NCI-H2227 (cell line): ENCODE data around the gene CTRB2.
"Not testable (repeated sequence)": the region's sequence is repeated elsewhere in the genome, so short reads cannot be mapped to it uniquely, and the experiment has no call there.

Source experiments
- DNase-seq: peaks from one replicate; lab custom pipeline; 2025; ENCODE audit not compliant: unreplicated experiment; lab: John Stamatoyannopoulos, UW

CTRB2 gene

GRCh38 chr16:75205961-75206748, 806 bp downstream of the CTRB2 start:
- DNase-seq: not testable (repeated sequence)

GRCh38 chr16:75205438-75205837, 1.5 kb downstream of the CTRB2 start:
- DNase-seq: not testable (repeated sequence)

GRCh38 chr16:75204905-75205304, 2.1 kb downstream of the CTRB2 start:
- not testable (repeated sequence) for DNase-seq

- no peak for DNase-seq
These were observed 2.6 kb downstream of the CTRB2 start for GRCh38 chr16:75204410-75204758.

GRCh38 chr16:75203667-75204409, 3.1 kb downstream of the CTRB2 start:
- DNase-seq: no peak

- DNase-seq: no peak
These were observed 3.9 kb downstream of the CTRB2 start for GRCh38 chr16:75203096-75203495.

- no peak for DNase-seq
These were observed 4.8 kb downstream of the CTRB2 start for GRCh38 chr16:75202069-75202590.

- no peak for DNase-seq
These were observed 8.8 kb downstream of the CTRB2 start for GRCh38 chr16:75198135-75198600.

- no peak for DNase-seq
These were observed 9.3 kb downstream of the CTRB2 start for GRCh38 chr16:75197522-75198134.

GRCh38 chr16:75196836-75197235, 10.1 kb downstream of the CTRB2 start:
- DNase-seq: no peak

- no peak for DNase-seq
These were observed 10.9 kb downstream of the CTRB2 start for GRCh38 chr16:75195811-75196790.

- DNase-seq: no peak
These were observed 13.1 kb downstream of the CTRB2 start for GRCh38 chr16:75193730-75194444.

- no peak for DNase-seq
These were observed 13.7 kb downstream of the CTRB2 start for GRCh38 chr16:75193265-75193650.

GRCh38 chr16:75192606-75193264, 14.2 kb downstream of the CTRB2 start:
- no peak for DNase-seq

- DNase-seq: no peak
These were observed 17.2 kb downstream of the CTRB2 start for GRCh38 chr16:75189638-75190245.

GRCh38 chr16:75188832-75189477, 18.0 kb downstream of the CTRB2 start:
- no peak for DNase-seq

GRCh38 chr16:75181630-75182029, 25.3 kb downstream of the CTRB2 start:
- DNase-seq: no peak

- no peak for DNase-seq
These were observed 27.8 kb downstream of the CTRB2 start for GRCh38 chr16:75179208-75179607.
